HCT116 (cell line): ENCODE results near the gene DNAJC18. TPM values are rescaled to one million over a fixed set of nuclear protein-coding genes. Genes with fewer than 3 reads are reported as not detected.

Experiments used
- ATAC-seq: fragments of 200-7000 bp; cut with Tn5 transposase; 2 replicates; pipeline ENCODE4 v1.9.1; 2020; ENCODE audit warnings: mild to moderate bottlenecking, moderate library complexity
- BruUV-seq: library from RNA; stranded (reverse); fragments of 400-500 nt; replicated peaks from 2 replicates; lab custom pipeline; 2021; lab: Mats Ljungman, UMichigan
- CTCF ChIA-PET: fragments of 300-600 bp; sonication (Branson Sonifier 250); formaldehyde crosslinking; loops from one replicate; lab custom pipeline; 2021; ENCODE audit warnings: antibody characterized with exemption; lab: Charles Lee
- POLR2A ChIA-PET: fragments of 300-600, 350-600 bp; sonication (Branson Sonifier 250); formaldehyde crosslinking; loops from one replicate; lab custom pipeline; 2021; ENCODE audit warnings: antibody characterized with exemption; lab: Charles Lee
- RAD21 ChIA-PET, 2 experiments: fragments of 300-600 bp; sonication (Branson Sonifier 250); formaldehyde crosslinking; loops; one replicate each; lab custom pipeline; 2023; ENCODE audit warnings: low total read pairs in 2 of 2; ENCODE audit not compliant: uncharacterized antibody in 2 of 2, unreplicated experiment in 2 of 2, low non-redundant PET in 1 of 2; lab: Charles Lee
- DNase-seq: peaks from one replicate; pipeline ENCODE4 v3.0.0-alpha.2; 2010; ENCODE audit warnings: low read depth, low spot score
- H2AFZ ChIP-seq: fragments of 200-600 bp; shearing (Covaris generic), sonication (generic); 2 replicates; pipeline ENCODE4 v1.6.1; 2017; ENCODE audit warnings: low read depth, mixed run types, mixed read lengths, antibody characterized with exemption, low read length; ENCODE audit not compliant: poor library complexity, severe bottlenecking
- H3K27ac ChIP-seq: 2 replicates; pipeline ENCODE4 v1.5.1; 2012; ENCODE audit warnings: low read depth, low read length
- H3K27me3 ChIP-seq: fragments of 200-600 bp; sonication (generic); 2 replicates; pipeline ENCODE4 v1.6.1; 2016; ENCODE audit warnings: mixed run types, low read length, mixed read lengths; ENCODE audit not compliant: insufficient read depth
- H3K36me3 ChIP-seq, 2 experiments: fragments of 200-500 bp in 1 of 2; fragments of 200-600 bp in 1 of 2; sonication (Bioruptor generic) in 1 of 2; sonication (generic) in 1 of 2; 2 replicates each; pipeline versions ENCODE4 v1.5.1 to v1.6.1; 2014 to 2016; ENCODE audit warnings: low read length in 2 of 2, inconsistent platforms in 1 of 2, mixed read lengths in 1 of 2, mixed run types in 1 of 2; ENCODE audit not compliant: insufficient read depth in 2 of 2, control insufficient read depth in 1 of 2
- H3K4me1 ChIP-seq, 2 experiments: fragments of 200-600 bp in 1 of 2; sonication (generic) in 1 of 2; 2 replicates each; pipeline versions ENCODE4 v1.5.1 to v1.6.1; 2012 to 2017; ENCODE audit warnings: low read length in 2 of 2, inconsistent platforms in 1 of 2, mild to moderate bottlenecking in 1 of 2, mixed read lengths in 1 of 2, mixed run types in 1 of 2, moderate library complexity in 1 of 2; ENCODE audit not compliant: insufficient read depth in 2 of 2, control insufficient read depth in 1 of 2
- H3K4me2 ChIP-seq: fragments of 200-600 bp; sonication (generic); 2 replicates; pipeline ENCODE4 v1.6.1; 2017; ENCODE audit warnings: mixed run types, low read length, mixed read lengths
- H3K4me3 ChIP-seq, 2 experiments: fragments of 200-600 bp in 1 of 2; sonication (generic) in 1 of 2; replicated peaks in 1 of 2; 2 replicates each; pipeline ENCODE4 v1.5.1; 2011 to 2016; ENCODE audit warnings: low read length in 2 of 2, control low read depth in 1 of 2, low read depth in 1 of 2, mild to moderate bottlenecking in 1 of 2, mixed read lengths in 1 of 2, mixed run types in 1 of 2
- H3K79me2 ChIP-seq: fragments of 200-600 bp; sonication (generic); 2 replicates; pipeline ENCODE4 v1.6.1; 2017; ENCODE audit warnings: mild to moderate bottlenecking, mixed run types, low read length, moderate library complexity, mixed read lengths; ENCODE audit not compliant: insufficient read depth
- H3K9ac ChIP-seq: fragments of 200-600 bp; sonication (generic); 2 replicates; pipeline ENCODE4 v1.6.1; 2016; ENCODE audit warnings: low read length, mixed read lengths
- H3K9me2 ChIP-seq: fragments of 200-600 bp; sonication (generic), shearing (Covaris generic); 2 replicates; pipeline ENCODE4 v1.6.1; 2017; ENCODE audit warnings: mixed run types, mild to moderate bottlenecking, moderate library complexity; ENCODE audit not compliant: insufficient read depth
- H3K9me3 ChIP-seq, 2 experiments: fragments of 200-500 bp in 1 of 2; fragments of 200-600 bp in 1 of 2; sonication (Bioruptor generic) in 1 of 2; sonication (generic) in 1 of 2; 2 replicates each; pipeline ENCODE4 v1.6.1; 2014 to 2017; ENCODE audit warnings: low read length in 2 of 2, mixed read lengths in 2 of 2, inconsistent platforms in 1 of 2, low read depth in 1 of 2, mild to moderate bottlenecking in 1 of 2, mixed run types in 1 of 2, moderate library complexity in 1 of 2; ENCODE audit not compliant: control insufficient read depth in 1 of 2, insufficient read depth in 1 of 2
- H4K20me1 ChIP-seq: fragments of 200-600 bp; sonication (generic), shearing (Covaris generic); 2 replicates; pipeline ENCODE4 v1.6.1; 2017; ENCODE audit warnings: mixed run types, mild to moderate bottlenecking, moderate library complexity; ENCODE audit not compliant: insufficient read depth
- CBX3 ChIP-seq: IDR thresholded peaks from 2 replicates; pipeline ENCODE4 v1.6.1; 2012; ENCODE audit warnings: low read depth
- CEBPB ChIP-seq: IDR thresholded peaks from 2 replicates; pipeline ENCODE4 v1.6.1; 2012; ENCODE audit warnings: low read depth
- POLR2A ChIP-seq: IDR thresholded peaks from 2 replicates; pipeline ENCODE4 v1.7.0; 2011; ENCODE audit warnings: borderline replicate concordance; ENCODE audit not compliant: insufficient read depth, insufficient read length; ENCODE audit errors: extremely low read depth
- SIN3A ChIP-seq: IDR thresholded peaks from 2 replicates; pipeline ENCODE4 v1.6.1; 2012; ENCODE audit warnings: low read depth
- SP1 ChIP-seq: IDR thresholded peaks from 2 replicates; pipeline ENCODE4 v1.6.1; 2012; ENCODE audit warnings: low read depth
- SRF ChIP-seq: IDR thresholded peaks from 2 replicates; pipeline ENCODE4 v1.6.1; 2012; ENCODE audit warnings: low read depth
- TCF7L2 ChIP-seq: IDR thresholded peaks from 2 replicates; pipeline ENCODE4 v1.7.0; 2011; ENCODE audit warnings: borderline replicate concordance, inconsistent platforms; ENCODE audit not compliant: insufficient read depth, insufficient read length; ENCODE audit errors: extremely low read depth
- ZBTB33 ChIP-seq: IDR thresholded peaks from 2 replicates; pipeline ENCODE4 v1.6.1; 2011; ENCODE audit warnings: mild to moderate bottlenecking, low read length, moderate library complexity; ENCODE audit not compliant: insufficient replicate concordance; ENCODE audit errors: extremely low read depth
- ZNF274 ChIP-seq: fragments of 200-500 bp; sonication (Bioruptor generic); IDR thresholded peaks from 2 replicates; pipeline ENCODE4 v1.6.1; 2014; ENCODE audit warnings: mild to moderate bottlenecking, low read depth, low read length, inconsistent platforms
- intact Hi-C: fragments of 100-400 bp; cut with micrococcal nuclease; formaldehyde crosslinking; loops from 2 replicates; pipeline ENCODE4 v1.10.0; 2022
- total RNA-seq: library from RNA; stranded (reverse); gene quantifications from one replicate; pipeline ENCODE4 v1.2.1, GENCODE V29; 2021; ENCODE audit not compliant: unreplicated experiment
- TF ChIP-seq, protein P1 (sequence below), 3 experiments: fragments of 200-600 bp in 1 of 3; sonication (generic) in 1 of 3; IDR thresholded peaks in 2 of 3; conservative IDR thresholded peaks in 1 of 3; 2 replicates each; pipeline ENCODE4 v1.5.1; 2012 to 2017; ENCODE audit warnings: low read depth in 2 of 3, low read length in 2 of 3, antibody characterized with exemption in 1 of 3, borderline replicate concordance in 1 of 3, control low read depth in 1 of 3, mild to moderate bottlenecking in 1 of 3, mixed read lengths in 1 of 3, mixed run types in 1 of 3, moderate library complexity in 1 of 3; ENCODE audit not compliant: insufficient read depth in 1 of 3
- TF ChIP-seq, protein P2 (sequence below): IDR thresholded peaks from 2 replicates; pipeline ENCODE4 v1.6.1; 2012

Gene DNAJC18
- total RNA-seq, 1 experiment from 2014 or later = 5.7 TPM

DNA sequence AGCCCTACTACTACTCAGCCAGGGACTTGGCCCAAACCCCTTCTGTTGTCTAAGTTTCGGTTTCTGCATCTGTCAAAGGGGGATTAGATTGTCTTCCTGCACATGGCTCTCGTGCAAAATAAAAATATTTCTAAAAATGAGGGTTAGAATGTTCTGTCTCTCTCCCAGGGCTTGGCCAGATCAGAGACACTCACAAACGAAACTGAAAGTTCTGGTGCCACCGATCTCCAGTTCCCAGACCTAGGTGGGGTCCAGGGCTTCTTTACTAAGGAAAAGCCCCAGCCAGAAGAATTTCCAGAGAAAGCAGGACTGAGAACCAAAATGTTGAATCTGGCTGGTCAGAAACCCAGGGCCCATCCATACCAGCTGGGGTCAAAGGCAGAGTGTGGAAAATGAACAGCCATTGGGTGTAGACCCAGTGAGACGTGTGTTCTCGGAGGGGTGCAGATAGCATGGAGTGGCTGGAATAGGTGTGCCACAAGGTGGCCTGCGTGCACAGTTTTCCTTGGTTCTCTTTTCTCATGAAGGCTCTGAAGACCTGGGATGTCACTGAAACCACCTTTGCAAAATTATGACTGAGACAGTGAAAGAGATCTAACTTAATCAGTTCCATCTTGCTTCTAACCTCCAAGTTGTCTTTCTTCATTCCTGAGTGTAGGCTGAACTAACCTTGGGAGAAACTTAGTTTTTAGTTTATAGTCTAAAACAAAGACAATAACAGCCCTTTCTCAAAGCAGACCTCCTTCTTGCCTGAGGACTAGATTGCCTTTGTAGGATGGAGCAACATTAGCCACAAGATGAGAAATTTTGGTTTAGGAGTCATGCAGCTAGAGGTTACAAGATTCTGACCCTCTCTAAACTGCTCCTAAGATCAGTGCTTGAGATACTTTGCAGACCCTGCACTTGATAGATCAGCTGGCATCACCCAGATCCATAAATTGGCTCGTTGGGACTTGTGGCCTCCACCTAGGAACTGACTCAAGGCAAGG is 54.0 kb downstream of the DNAJC18 start:
- BruUV-seq = no TSS peak
- H3K9me2 ChIP-seq = no peaks in the 10 kb centered on the region
- DNase-seq (no peak), ATAC-seq (peak; percentile 57)
- intact Hi-C loops = no loop called here
- no peaks in the 10 kb centered on the region for H3K36me3 ChIP-seq
- no peak overlapping the region for H3K27ac ChIP-seq
- POLR2A ChIA-PET = no interaction called here
- H3K4me1 ChIP-seq = peaks cover 9% of the 10 kb centered on the region in 2 experiments; a peak in 2 of 4 replicates
- CTCF ChIA-PET = no interaction called here
- no peak overlapping the region for H3K4me2 ChIP-seq
- no peak overlapping the region for H3K4me3 ChIP-seq
- no peak overlapping the region for H3K9ac ChIP-seq
- H2AFZ ChIP-seq = no peak overlapping the region
- TF ChIP-seq SIN3A = no peak
- TF ChIP-seq, protein P1, sequence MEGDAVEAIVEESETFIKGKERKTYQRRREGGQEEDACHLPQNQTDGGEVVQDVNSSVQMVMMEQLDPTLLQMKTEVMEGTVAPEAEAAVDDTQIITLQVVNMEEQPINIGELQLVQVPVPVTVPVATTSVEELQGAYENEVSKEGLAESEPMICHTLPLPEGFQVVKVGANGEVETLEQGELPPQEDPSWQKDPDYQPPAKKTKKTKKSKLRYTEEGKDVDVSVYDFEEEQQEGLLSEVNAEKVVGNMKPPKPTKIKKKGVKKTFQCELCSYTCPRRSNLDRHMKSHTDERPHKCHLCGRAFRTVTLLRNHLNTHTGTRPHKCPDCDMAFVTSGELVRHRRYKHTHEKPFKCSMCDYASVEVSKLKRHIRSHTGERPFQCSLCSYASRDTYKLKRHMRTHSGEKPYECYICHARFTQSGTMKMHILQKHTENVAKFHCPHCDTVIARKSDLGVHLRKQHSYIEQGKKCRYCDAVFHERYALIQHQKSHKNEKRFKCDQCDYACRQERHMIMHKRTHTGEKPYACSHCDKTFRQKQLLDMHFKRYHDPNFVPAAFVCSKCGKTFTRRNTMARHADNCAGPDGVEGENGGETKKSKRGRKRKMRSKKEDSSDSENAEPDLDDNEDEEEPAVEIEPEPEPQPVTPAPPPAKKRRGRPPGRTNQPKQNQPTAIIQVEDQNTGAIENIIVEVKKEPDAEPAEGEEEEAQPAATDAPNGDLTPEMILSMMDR (IDR thresholded peaks at IDR 0.05 in 2 of 3, conservative IDR thresholded peaks at IDR 0.05 in 1 of 3; ENCODE audit: borderline replicate concordance in 1 of 3, insufficient read depth in 1 of 3, low read depth in 2 of 3, low read length in 2 of 3) = peak in 2 of 3 experiments; percentile 23 to 30; a peak in 2 of 6 replicates
- RAD21 ChIA-PET = no interaction called here
- no peaks in the 10 kb centered on the region for H3K79me2 ChIP-seq
- H3K9me3 ChIP-seq = no peaks in the 10 kb centered on the region
- no peaks in the 10 kb centered on the region for H3K27me3 ChIP-seq
- no peaks in the 10 kb centered on the region for H4K20me1 ChIP-seq

DNA sequence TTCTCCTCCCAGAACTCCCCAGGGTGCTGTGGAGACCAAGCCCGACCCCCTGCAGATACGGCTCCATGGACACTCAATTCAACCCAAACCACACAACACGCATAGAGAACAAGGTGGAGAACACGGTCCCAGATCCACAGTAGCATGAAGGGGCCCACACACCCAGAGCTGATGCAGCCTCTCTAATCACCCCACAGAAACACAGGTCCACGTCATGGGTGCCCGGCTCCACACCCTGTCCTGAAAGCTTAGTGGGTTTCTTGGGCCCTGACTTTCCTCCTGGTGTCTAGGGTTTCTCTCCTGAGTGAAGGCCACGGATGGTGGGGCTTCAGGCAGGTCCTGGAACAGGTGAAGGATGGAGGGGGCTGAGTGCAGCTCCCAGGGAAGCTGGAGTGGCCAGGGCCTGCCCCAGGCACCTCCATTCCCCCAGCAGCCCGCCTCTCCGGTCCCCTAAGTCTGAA is 54.7 kb downstream of the DNAJC18 start:
- Histone ChIP-seq H4K20me1 (no peaks in the 10 kb centered on the region), H3K27me3 (no peaks in the 10 kb centered on the region), H3K4me3 (no peak overlapping the region), H3K36me3 (no peaks in the 10 kb centered on the region), H3K27ac (no peak overlapping the region), H2AFZ (no peak overlapping the region), H3K9me3 (no peaks in the 10 kb centered on the region), H3K9me2 (no peaks in the 10 kb centered on the region), H3K4me1 (peaks cover 6 to 9% of the 10 kb centered on the region in 2 experiments; a peak in 2 of 4 replicates), H3K79me2 (no peaks in the 10 kb centered on the region), H3K4me2 (no peak overlapping the region), H3K9ac (no peak overlapping the region)
- ChIA-PET POLR2A (no interaction called here), CTCF (no interaction called here), RAD21 (no interaction called here)
- no peak for TF ChIP-seq SRF
- TF ChIP-seq, protein P2, sequence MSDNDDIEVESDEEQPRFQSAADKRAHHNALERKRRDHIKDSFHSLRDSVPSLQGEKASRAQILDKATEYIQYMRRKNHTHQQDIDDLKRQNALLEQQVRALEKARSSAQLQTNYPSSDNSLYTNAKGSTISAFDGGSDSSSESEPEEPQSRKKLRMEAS = no peak
- no peak for TF ChIP-seq CBX3
- no peak for TF ChIP-seq ZBTB33
- no peak for TF ChIP-seq TCF7L2
- TF ChIP-seq ZNF274 = no peak
- TF ChIP-seq CEBPB = no peak
- no peak for TF ChIP-seq SP1
- TF ChIP-seq POLR2A = no peak
- BruUV-seq = no TSS peak
- no peak for ATAC-seq
- intact Hi-C loops = no loop called here
- no peak for DNase-seq
